Measurements from ENCODE around the gene PUS1. TPM values are rescaled to one million over a fixed set of nuclear protein-coding genes. Genes with fewer than 3 reads are reported as not detected.
A peak's percentile ranks its signal among the peaks of the same experiment; 100 is the strongest.

The PUS1 gene
- total and polyA plus RNA-seq, 2 of the 8 experiments (the other 6 are each of a cell fraction or from before 2014, with no cell fraction given): 48.1 to 81.2 TPM

GRCh38 chr12:131933387-131933786, 4.3 kb downstream of the PUS1 start:
- Histone ChIP-seq H4K91ac (replicated peaks; ENCODE audit: insufficient read length, low read length) (no peak overlapping the region), H3K18ac (ENCODE audit: extremely low read depth, low read length) (no peak overlapping the region), H3K79me2 (ENCODE audit: control insufficient read depth in 1 of 2, insufficient read depth in 2 of 2, low read length in 2 of 2) (peaks cover 0 to 16% of the 10 kb centered on the region in 2 experiments; a peak in 3 of 4 replicates), H2BK15ac (ENCODE audit: low read length) (no peak overlapping the region), H3K27ac (ENCODE audit: low read depth, low read length) (no peak overlapping the region), H3K23me2 (ENCODE audit: low read depth, low read length) (peaks cover 6% of the 10 kb centered on the region; the same call in 1 of the 2 replicates), H2BK20ac (ENCODE audit: low read length) (no peak overlapping the region), H3K4ac (replicated peaks; ENCODE audit: insufficient read length, low read depth, low read length) (no peak overlapping the region), H3K36me3 (ENCODE audit: control insufficient read depth in 2 of 4, insufficient read depth in 4 of 4, low read length in 3 of 4) (peaks cover 22 to 56% (median 41%) of the 10 kb centered on the region in 4 experiments), H3K4me1 (replicated peaks in 1 of 4; ENCODE audit: control insufficient read depth in 3 of 4, insufficient read depth in 4 of 4, low read length in 3 of 4) (peaks cover 0 to 4% (median 1%) of the 10 kb centered on the region in 4 experiments; a peak in 2 of 7 replicates), H2AFZ (ENCODE audit: low read length) (no peak overlapping the region), H3K4me3 (ENCODE audit: extremely low read depth in 1 of 4, insufficient read depth in 2 of 4, low read depth in 3 of 4, low read length in 4 of 4) (no peak overlapping the region), H4K8ac (ENCODE audit: extremely low read depth, insufficient read depth, low read length) (no peak overlapping the region), H3K27me3 (replicated peaks in 1 of 4; ENCODE audit: control insufficient read depth in 3 of 4, extremely low read depth in 1 of 4, insufficient read depth in 3 of 4, low read length in 3 of 4) (no peaks in the 10 kb centered on the region), H2AK5ac (ENCODE audit: low read depth, low read length) (no peak overlapping the region), H4K5ac (ENCODE audit: insufficient read length, low read depth, low read length) (no peak overlapping the region), H3K56ac (replicated peaks; ENCODE audit: insufficient read length, low read depth, low read length) (no peak overlapping the region), H2BK12ac (ENCODE audit: low read depth, low read length) (no peak overlapping the region), H2BK5ac (ENCODE audit: low read depth, low read length) (peak overlapping the region; percentile 35; the same call in 1 of the 2 replicates), H2BK120ac (replicated peaks; ENCODE audit: low read depth, low read length) (no peak overlapping the region), H4K20me1 (replicated peaks in 1 of 2; ENCODE audit: control insufficient read depth in 1 of 2, insufficient read depth in 2 of 2, low read length in 2 of 2) (peaks cover 3 to 12% of the 10 kb centered on the region in 2 experiments), H3K23ac (ENCODE audit: insufficient read length) (no peak overlapping the region), H3K9ac (replicated peaks in 1 of 4; ENCODE audit: extremely low read depth in 1 of 4, low read depth in 3 of 4, low read length in 3 of 4) (no peak overlapping the region), H3K14ac (ENCODE audit: insufficient read length) (no peak overlapping the region), H3K9me3 (ENCODE audit: insufficient read depth in 2 of 2, low read depth in 1 of 2, low read length in 1 of 2) (no peaks in the 10 kb centered on the region), H3K4me2 (ENCODE audit: insufficient read depth in 1 of 2, low read depth in 2 of 2, low read length in 2 of 2) (no peak overlapping the region), H3K79me1 (ENCODE audit: low read depth, low read length) (peaks cover 8% of the 10 kb centered on the region)
- no peak for FAIRE-seq
- no peak for DNase-seq (ENCODE audit: low read depth in 1 of 2, low spot score in 2 of 2)
- ChIA-PET POLR2A (ENCODE audit: partially characterized antibody) (interaction anchor here (0.7 to 5.4 kb wide), 3 partner anchors 11 to 58 kb away, joined by 3 to 44 read pairs (median 4); no protein-coding TSS in a partner anchor), CTCF (ENCODE audit: partially characterized antibody) (interaction anchor here (1.5 kb wide), 1 partner anchor 57 kb away, joined by 3 read pairs; no protein-coding TSS in a partner anchor)
- 93% methylated on average over 8 of the region's 8 CpGs; no CpG with 5 or more reads in 1 of the 2 experiments for WGBS, 2 experiments (ENCODE audit: extremely low coverage in 1 of 2, insufficient coverage in 1 of 2, insufficient read length in 1 of 2, insufficient replicate concordance in 2 of 2, low coverage in 1 of 2, low lambda C conversion rate in 2 of 2, missing lambda C conversion rate in 1 of 2)
- TF ChIP-seq SRF (IDR thresholded peaks at IDR 0.05; ENCODE audit: low read depth, low read length): no peak
- no peak for TF ChIP-seq SP4 (IDR thresholded peaks at IDR 0.05; ENCODE audit: low read length)
- TF ChIP-seq BCL11A (IDR thresholded peaks at IDR 0.05; ENCODE audit: low read depth in 2 of 2, low read length in 2 of 2): no peak
- TF ChIP-seq BACH1 (IDR thresholded peaks at IDR 0.05; ENCODE audit: low read length): no peak
- no peak for TF ChIP-seq EGR1 (IDR thresholded peaks at IDR 0.05; ENCODE audit: borderline replicate concordance, low read depth, low read length)
- no peak for TF ChIP-seq HDAC6 (IDR thresholded peaks at IDR 0.05; ENCODE audit: low read depth, low read length)
- TF ChIP-seq MAFK (IDR thresholded peaks at IDR 0.05; ENCODE audit: low read depth, low read length): no peak
- no peak for TF ChIP-seq ATF2 (IDR thresholded peaks at IDR 0.05; ENCODE audit: low read length)
- TF ChIP-seq TAF7 (optimal IDR thresholded peaks at IDR 0.05; ENCODE audit: borderline replicate concordance, low read depth, low read length): no peak
- TF ChIP-seq CBX8 (IDR thresholded peaks at IDR 0.05; ENCODE audit: borderline replicate concordance, low read depth, low read length): no peak
- TF ChIP-seq SIX5 (IDR thresholded peaks at IDR 0.05; ENCODE audit: low read depth, low read length): no peak
- no peak for TF ChIP-seq YY1 (IDR thresholded peaks at IDR 0.05; ENCODE audit: low read depth, low read length)
- no peak for TF ChIP-seq CHD2 (IDR thresholded peaks at IDR 0.05; ENCODE audit: low read length)
- TF ChIP-seq SP1 (IDR thresholded peaks at IDR 0.05; ENCODE audit: low read depth, low read length): no peak
